AG04450 (cell line): ENCODE results near the gene TNFRSF4. TPM values are rescaled to one million over a fixed set of nuclear protein-coding genes. Genes with fewer than 3 reads are reported as not detected.
"Not testable (repeated sequence)": the region's sequence is repeated elsewhere in the genome, so short reads cannot be mapped to it uniquely, and the experiment has no call there.

Source experiments
- CTCF ChIA-PET: fragments of 300-600, 350-600 bp; formaldehyde crosslinking; extraction: SDS; loops from one replicate; lab custom pipeline; 2022; ENCODE audit warnings: antibody characterized with exemption, inconsistent platforms; lab: Charles Lee
- POLR2A ChIA-PET: fragments of 350-600 bp; formaldehyde crosslinking; extraction: SDS; loops from one replicate; lab custom pipeline; 2021; ENCODE audit warnings: antibody characterized with exemption, inconsistent platforms; lab: Yijun Ruan, JAX
- DNase-seq: peaks from one replicate; pipeline ENCODE4 v3.0.0-alpha.2; 2011; ENCODE audit warnings: low read depth, low spot score
- H3K27ac ChIP-seq: one replicate; pipeline ENCODE4 v1.5.1; 2012; ENCODE audit warnings: low read depth, low read length, control low read depth
- H3K27me3 ChIP-seq: one replicate; pipeline ENCODE4 v1.6.0; 2012; ENCODE audit warnings: low read length; ENCODE audit not compliant: control insufficient read depth, insufficient read depth
- H3K4me3 ChIP-seq: 2 replicates; pipeline ENCODE4 v1.5.1; 2011; ENCODE audit warnings: mild to moderate bottlenecking, low read depth, low read length, control low read depth
- H3K9me3 ChIP-seq: 2 replicates; pipeline ENCODE4 v1.5.1; 2012; ENCODE audit warnings: low read length; ENCODE audit not compliant: control insufficient read depth, insufficient read depth
- polyA plus RNA-seq: library from polyadenylated mRNA; depleted of rRNA; stranded (reverse); fragments of >200 nt; gene quantifications from 2 replicates; pipeline ENCODE4 v1.2.3, GENCODE V29; 2011
- TF ChIP-seq, protein P1 (sequence below): IDR thresholded peaks from 2 replicates; pipeline ENCODE4 v1.5.1; 2011; ENCODE audit warnings: low read depth, low read length, control low read depth, inconsistent platforms

The TNFRSF4 gene
- polyA plus RNA-seq, 1 experiment = 0.07 TPM

DNA sequence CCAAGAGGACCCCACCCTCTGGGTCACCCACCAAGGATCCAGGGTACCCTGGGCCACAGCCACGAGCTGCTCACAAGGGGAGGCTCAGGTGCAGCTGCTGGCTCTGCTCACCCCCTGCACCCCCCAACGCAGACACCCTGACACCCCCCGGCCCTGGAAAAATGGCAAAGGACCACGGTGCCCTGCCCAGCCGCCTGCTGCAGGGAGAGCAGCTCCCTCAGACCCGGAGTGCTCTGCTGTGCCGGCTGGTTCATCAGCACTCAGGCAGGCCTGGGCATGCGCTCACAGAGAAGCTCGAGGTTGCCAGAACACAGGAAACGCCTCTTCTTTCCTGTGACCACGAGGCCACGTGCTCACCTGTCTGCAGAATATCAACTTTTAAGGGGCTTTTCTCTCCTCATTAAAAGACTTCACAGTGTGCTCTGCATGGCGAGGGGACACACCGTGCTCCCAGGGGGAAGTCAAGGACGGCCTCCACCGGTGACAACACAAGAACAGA lies 36.9 kb upstream of the TNFRSF4 start:
- Histone ChIP-seq H3K27ac (no peak overlapping the region), H3K4me3 (no peak overlapping the region), H3K27me3 (peaks cover 4% of the 10 kb centered on the region), H3K9me3 (peaks cover 4% of the 10 kb centered on the region; the same call in 1 of the 2 replicates)
- ChIA-PET POLR2A (interaction anchor here (0.6 to 0.7 kb wide), 2 partner anchors 10 to 134 kb away, joined by 3 to 4 read pairs; no protein-coding TSS in a partner anchor), CTCF (interaction anchor here (1.6 kb wide), 2 partner anchors 11 to 129 kb away, joined by 4 to 6 read pairs; no protein-coding TSS in a partner anchor)
- no peak for DNase-seq
- TF ChIP-seq, protein P1, sequence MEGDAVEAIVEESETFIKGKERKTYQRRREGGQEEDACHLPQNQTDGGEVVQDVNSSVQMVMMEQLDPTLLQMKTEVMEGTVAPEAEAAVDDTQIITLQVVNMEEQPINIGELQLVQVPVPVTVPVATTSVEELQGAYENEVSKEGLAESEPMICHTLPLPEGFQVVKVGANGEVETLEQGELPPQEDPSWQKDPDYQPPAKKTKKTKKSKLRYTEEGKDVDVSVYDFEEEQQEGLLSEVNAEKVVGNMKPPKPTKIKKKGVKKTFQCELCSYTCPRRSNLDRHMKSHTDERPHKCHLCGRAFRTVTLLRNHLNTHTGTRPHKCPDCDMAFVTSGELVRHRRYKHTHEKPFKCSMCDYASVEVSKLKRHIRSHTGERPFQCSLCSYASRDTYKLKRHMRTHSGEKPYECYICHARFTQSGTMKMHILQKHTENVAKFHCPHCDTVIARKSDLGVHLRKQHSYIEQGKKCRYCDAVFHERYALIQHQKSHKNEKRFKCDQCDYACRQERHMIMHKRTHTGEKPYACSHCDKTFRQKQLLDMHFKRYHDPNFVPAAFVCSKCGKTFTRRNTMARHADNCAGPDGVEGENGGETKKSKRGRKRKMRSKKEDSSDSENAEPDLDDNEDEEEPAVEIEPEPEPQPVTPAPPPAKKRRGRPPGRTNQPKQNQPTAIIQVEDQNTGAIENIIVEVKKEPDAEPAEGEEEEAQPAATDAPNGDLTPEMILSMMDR = no peak

DNA sequence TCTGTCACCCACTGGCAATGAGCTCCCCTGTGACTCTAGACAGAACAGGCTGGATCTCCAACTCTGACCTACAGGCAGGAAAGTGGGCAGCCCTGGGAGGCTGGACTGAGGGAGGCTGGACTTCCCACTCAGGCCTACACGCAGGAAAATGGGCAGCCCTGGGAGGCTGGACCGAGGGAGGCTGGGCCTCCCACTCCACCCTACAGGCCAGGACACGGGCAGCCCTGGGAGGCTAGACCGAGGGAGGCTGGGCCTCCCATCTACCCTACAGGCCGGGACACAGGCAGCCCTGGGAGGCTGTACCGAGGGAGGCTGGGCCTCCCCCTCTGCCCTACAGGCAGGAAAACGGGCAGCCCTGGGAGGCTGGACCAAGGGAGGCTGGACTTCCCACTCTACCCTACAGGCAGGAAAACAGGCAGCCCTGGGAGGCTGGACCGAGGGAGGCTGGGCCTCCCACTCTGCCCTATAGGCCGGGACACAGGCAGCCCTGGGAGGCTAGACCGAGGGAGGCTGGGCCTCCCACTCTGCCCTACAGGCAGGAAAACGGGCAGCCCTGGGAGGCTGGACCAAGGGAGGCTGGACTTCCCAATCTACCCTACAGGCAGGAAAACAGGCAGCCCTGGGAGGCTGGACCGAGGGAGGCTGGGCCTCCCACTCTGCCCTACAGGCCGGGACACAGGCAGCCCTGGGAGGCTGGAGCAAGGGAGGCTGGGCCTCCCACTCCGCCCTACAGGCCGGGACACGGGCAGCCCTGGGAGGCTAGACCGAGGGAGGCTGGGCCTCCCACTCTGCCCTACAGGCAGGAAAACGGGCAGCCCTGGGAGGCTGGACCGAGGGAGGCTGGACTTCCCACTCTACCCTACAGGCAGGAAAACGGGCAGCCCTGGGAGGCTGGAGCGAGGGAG lies 34.3 kb upstream of the TNFRSF4 start:
- POLR2A ChIA-PET, CTCF ChIA-PET: not testable (repeated sequence)

DNA sequence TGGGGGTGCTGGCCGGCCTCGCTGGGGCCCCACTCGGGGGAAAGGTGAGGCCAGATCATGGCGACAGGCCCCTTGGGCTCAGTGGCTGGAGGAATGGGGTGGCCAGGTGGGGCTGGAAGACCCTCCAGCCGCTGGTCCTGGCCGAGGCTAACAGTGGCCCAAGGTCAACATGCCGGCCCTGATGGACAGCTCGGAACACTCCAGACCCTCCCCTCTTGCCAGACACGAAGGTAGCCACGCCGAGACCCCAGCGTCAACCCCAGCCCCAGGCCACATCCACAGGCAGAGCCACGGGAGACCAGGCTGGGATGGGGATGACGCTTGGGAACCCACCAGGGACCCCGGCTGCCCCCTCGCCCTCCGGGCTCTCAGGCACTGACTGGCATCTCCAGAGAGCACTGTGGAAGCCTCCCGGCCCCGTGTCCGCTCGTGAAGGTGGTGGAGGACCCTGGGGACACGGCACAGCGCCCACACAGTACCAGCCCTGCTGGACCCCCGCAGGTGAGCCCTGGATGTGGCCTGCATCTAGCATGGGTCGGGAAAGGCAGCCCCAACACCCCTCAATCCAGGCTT lies 33.5 kb upstream of the TNFRSF4 start:
- ChIA-PET POLR2A (no interaction called here), CTCF (no interaction called here)
- H3K27ac ChIP-seq = no peak overlapping the region
- TF ChIP-seq, protein P1 = no peak
- DNase-seq = no peak
- no peaks in the 10 kb centered on the region; the same call in 1 of the 2 replicates for H3K9me3 ChIP-seq
- H3K27me3 ChIP-seq = peaks cover 4% of the 10 kb centered on the region
- H3K4me3 ChIP-seq = no peak overlapping the region

More for the DNA sequence above, 34.3 kb upstream of the TNFRSF4 start:
- not testable (repeated sequence) for H3K27me3 ChIP-seq, DNase-seq, H3K9me3 ChIP-seq, H3K4me3 ChIP-seq, H3K27ac ChIP-seq

DNA sequence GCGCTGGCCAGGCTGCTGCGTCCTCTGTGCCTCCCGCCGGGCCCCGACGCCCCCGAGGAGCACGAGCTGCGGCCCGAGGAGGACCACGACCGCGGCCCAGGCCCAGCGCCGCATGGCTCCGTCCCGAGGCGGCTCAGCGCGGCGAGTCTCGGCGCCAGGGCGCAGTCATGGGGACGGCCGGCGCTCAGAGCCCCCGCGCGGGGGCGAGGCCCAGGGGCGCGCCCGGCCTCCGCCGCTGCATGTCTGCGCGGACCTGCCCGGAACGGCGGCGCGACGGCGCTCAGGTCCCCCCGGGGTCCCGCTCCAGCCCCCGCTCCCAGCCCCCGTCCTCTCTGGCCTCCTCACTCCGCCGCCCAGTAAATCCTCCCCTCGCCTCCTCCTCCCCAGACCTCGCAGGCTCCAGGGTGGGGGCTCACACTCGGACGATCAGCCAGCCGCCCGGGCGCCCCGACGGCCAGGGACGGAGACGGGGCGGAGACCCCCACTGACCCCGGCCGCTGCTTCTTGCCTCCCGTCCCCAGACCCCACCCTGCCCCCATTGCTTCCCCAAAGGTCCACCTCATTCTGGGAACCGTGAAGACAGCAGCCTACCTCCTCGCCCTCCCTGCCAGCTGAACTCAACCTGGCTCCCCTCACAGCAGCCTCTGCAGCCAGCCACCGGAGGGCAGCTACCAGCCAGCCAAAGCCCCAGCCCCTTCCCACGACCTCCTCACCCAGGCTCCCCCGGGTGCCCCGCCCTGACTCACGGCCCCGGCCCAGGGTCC lies 32.8 kb upstream of the TNFRSF4 start, which contains the start of gene C1QTNF12:
Gene C1QTNF12 (minus strand): TSS at position 146 of the 764 bp plus-strand sequence. CDS start 32 bp downstream, at position 114.
- TF ChIP-seq, protein P1 = no peak
- H3K4me3 ChIP-seq = no peak within 1 kb of the TSS
- no peak within 1 kb of the TSS for H3K27ac ChIP-seq
- DNase-seq = no peak
- POLR2A ChIA-PET = no interaction called here
- no peaks in the 10 kb centered on the region; the same call in 1 of the 2 replicates for H3K9me3 ChIP-seq
- CTCF ChIA-PET = no interaction called here
- peaks cover 4% of the 10 kb centered on the region for H3K27me3 ChIP-seq
